NCI-H2196 (cell line): ENCODE results near the gene IL13.
"Not testable (repeated sequence)": the region's sequence is repeated elsewhere in the genome, so short reads cannot be mapped to it uniquely, and the experiment has no call there.

Experiments
- DNase-seq: peaks from one replicate; lab custom pipeline; 2025; ENCODE audit not compliant: unreplicated experiment; lab: John Stamatoyannopoulos, UW

The IL13 gene

DNA sequence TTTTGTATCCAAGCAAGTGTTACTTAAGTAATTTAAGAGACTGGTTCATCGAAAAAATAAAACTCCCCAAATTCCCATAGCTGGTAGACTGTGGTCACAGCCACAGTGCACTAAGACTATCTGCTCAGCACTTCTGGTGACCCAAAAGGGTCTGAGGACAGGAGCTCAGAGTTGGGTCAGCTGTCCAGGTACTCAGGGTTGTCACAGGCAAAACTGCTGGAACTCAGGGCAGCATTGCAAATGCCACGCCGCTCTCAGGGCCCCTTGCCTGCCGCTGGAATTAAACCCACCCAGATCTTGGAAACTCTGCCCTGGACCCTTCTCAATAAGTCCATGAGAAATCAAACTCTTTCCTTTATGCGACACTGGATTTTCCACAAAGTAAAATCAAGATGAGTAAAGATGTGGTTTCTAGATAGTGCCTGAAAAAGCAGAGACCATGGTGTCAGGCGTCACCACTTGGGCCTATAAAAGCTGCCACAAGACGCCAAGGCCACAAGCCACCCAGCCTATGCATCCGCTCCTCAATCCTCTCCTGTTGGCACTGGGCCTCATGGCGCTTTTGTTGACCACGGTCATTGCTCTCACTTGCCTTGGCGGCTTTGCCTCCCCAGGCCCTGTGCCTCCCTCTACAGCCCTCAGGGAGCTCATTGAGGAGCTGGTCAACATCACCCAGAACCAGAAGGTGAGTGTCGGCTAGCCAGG, at the start of gene IL13:
Gene IL13, plus strand, starts transcription at position 498 of the 705 bp plus-strand sequence. Its CDS starts 14 bp downstream, at position 512.
- no peak for DNase-seq

DNA sequence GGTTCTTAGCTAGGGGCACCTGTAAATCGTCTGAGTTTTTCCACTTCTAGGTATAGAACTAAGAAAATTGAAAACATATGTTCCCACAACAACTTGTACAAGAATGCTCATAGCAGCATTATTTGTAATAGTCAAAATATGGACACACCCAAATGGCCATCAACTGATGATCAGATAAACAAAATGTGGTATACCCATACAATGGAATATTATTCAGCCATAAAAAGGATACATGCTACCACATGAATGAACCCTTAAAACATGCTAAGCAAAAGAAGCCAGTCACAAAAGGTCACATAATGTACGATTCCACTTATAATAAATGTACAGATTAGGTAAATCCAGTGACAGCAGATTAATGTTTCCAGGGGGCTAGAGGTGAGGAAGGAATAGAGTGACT, 46.0 kb upstream of the IL13 start:
- DNase-seq, result no peak

DNA sequence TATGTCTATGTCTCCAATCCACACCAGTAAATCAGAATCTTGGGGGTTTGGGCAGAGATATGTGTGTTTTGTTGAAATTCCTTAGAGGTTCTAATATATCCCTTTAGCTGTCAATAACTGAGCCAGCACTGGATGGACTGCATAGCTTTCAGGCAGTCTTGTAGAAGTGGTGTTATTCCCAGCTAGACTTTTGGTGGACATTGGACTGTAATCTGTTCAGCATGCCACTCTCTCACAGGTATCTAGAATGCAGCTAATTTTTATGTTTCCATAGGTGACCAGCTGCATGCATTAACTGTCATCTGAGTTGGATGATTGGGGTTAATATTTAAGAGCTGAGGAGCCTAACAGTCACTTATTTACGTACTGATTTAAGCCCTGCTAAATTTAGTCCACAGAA, 45.1 kb upstream of the IL13 start:
- DNase-seq, result no peak

DNA sequence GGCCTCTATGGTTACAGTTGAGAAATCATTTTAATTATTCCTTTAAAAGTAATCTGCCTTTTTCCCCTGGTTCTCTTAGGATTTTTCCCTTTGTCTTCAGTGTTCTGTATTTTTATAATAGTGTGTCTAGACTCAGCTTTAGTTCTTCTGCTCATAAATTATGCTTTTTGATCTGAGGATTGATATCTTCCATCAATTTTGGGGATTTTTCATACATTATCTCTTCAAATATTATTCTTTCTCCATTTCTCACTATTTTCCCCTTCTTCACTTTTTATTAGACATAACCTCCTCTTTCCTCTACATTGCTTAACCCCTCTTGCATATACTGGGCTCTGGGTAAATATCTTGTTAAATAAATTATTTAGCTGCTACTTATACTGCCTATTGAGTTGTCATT, 36.3 kb upstream of the IL13 start:
- no peak for DNase-seq

DNA sequence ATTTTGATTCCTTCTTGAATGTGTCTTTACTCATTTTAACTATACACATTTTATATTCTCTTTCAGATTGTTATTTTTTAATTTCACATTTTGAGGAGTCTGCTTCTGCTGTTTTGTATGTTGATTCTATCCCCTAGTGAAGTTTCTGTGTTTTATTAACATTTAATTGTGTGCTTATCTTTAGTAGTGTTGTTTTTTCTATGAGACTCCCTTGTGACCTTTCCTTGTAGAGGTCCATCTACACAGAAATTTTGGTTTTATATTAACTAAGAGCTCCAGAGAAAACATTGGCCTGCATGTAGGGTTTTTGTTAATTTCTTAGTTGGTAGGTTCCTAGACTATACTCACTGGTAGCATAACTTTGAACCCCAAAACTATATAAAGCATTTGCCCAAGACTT, 35.4 kb upstream of the IL13 start:
- no peak for DNase-seq

DNA sequence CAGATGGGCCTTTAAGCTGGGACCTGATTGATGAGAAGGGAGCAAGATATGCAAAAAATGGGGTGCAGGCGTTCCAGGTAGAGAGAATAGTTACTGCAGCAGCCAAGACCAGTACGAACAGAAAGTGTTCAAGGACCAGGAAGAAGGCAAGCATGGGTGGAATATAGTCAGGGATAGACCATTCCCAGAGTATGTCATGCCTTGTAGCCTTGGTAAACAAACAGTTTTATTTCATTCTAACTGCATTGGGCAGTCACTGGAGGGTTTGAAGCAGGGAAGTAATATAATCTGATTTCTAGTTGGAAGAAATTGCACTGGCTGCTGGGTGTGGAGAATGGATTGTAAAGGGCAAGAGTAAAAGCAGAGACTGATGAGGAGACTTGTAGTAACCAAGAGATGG, 30.5 kb upstream of the IL13 start:
- no peak for DNase-seq

DNA sequence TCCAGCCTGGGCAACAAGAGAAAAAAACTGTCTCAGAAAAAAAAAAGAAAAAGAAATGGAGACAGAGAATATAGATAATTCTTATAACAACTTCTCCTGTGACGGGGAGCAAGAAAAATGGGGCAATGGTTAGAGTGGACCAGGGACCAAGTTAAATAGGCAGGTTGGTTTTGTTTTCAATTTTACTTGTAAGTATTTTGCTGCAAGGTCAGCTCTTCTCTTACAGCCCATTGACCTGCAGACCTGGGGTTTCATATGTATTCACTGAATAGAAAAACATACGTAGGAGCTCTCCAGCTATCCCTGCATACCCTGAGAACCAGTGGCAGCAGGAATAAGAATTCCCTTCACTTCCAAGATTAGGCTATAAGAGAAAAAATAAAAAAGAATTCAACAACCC, 29.2 kb upstream of the IL13 start:
- no peak for DNase-seq

DNA sequence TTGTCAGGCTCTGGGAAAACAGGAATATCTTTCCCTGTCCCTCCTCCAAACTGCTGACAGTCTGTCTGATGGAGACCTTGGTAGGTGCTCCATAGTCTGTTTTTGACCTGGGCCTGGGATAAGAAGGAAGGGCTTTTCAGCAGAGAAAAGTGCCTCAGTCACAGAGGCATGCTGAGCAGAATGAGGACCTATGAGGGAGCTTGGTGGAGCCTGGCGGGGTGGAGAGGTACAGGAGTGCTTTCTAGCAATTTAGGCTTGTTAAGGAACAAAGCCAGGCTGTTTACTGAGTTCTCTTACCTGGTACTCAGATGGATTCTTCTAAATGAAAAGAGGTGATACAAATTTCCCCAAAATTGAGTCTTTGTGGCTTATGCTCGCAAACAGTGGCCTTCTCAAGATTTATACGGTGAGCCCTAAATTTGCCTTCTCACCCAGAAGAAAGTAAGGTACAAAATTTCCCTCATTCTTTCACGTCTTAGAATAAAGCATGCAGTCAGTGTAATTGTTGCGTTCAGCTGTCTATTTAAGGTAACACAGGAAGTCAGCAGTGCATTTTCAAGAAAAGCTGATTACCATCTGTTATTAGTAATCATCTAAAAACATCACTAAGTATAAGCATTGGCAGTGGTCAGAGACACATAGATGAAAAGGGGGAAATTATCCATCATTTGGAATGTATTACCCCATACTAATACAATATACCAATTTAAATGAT, 28.6 kb upstream of the IL13 start:
- no peak for DNase-seq

DNA sequence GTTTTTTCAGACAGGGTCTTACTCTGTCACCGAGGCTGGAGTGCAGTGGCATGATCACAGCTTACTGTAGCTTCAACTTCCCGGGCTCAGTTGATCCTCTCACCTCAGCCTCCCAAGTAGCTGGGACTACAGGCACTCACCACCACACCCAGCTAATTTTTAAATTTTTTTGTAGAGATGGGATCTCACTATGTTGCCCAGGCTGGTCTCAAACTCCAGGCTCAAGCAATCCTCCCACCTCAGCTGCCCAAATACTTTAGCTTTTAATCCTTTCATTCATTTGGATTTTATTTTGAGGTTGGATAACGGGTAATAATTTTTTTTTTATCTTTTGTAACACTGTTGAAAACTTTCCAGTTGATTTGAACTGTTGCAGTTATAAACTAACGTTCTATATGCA, 24.4 kb upstream of the IL13 start:
- DNase-seq, result not testable (repeated sequence)

DNA sequence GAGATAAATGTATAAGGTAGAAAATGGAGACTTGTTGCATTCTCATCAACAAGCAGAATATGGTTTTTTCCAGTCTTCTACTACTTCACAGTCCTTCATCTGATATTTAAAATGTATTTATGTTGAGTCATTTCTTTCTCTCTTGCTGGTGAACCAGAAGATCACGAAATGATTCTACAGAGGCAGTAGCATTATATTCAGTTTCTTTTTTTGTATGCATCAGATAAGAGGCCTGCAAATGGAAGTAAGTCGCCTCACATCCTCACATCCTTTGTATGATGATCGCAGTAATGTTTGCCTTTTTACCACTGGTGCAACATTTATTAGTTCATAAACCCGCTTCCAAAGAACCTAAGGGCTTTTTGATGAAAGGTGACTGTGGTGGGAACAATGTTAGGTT, 22.1 kb upstream of the IL13 start:
- no peak for DNase-seq

DNA sequence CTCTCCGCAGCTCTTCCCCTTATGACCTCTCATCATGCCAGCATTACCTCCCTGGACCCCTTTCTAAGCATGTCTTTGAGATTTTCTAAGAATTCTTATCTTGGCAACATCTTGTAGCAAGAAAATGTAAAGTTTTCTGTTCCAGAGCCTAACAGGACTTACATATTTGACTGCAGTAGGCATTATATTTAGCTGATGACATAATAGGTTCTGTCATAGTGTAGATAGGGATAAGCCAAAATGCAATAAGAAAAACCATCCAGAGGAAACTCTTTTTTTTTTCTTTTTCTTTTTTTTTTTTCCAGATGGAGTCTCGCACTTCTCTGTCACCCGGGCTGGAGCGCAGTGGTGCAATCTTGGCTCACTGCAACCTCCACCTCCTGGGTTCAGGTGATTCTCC, 20.7 kb upstream of the IL13 start:
- DNase-seq, result no peak

DNA sequence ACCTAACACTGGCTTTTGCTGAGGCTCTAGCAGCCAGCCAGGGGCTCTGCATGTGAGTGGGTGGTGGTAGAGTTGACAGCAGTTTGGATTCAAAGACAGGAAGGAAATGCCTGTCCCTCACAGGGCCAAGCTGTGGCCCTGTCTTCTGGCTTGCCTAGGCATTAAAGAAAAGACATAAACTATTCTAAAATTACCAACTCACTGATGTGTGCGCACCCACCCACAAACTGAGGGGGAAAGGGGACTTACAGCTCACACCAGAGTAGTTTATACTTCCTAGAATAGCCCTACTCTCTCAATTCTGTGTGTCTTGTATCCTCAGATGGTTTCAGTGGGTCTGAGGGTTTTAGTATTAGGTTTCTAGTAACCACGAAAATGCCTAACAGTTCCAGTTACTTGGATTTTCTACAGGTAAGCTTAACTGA, 18.3 kb upstream of the IL13 start:
- no peak for DNase-seq

DNA sequence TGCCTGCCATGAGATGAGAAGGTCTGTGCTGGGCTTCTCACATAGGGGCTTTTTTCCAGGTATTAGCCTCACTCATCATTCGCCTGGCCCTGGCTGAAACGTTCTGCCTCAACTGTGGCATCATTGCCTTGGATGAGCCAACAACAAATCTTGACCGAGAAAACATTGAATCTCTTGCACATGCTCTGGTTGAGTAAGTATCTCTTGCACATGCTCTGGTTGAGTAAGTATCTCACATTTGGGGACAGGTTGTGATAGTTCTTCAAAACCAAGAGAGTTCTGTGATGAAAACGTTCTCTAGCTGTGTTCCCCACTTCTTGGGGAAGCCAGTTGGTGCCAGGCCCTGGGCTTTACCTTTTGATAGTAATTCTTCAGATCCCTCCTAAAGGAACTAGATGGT, 17.4 kb upstream of the IL13 start:
- DNase-seq, result no peak

DNA sequence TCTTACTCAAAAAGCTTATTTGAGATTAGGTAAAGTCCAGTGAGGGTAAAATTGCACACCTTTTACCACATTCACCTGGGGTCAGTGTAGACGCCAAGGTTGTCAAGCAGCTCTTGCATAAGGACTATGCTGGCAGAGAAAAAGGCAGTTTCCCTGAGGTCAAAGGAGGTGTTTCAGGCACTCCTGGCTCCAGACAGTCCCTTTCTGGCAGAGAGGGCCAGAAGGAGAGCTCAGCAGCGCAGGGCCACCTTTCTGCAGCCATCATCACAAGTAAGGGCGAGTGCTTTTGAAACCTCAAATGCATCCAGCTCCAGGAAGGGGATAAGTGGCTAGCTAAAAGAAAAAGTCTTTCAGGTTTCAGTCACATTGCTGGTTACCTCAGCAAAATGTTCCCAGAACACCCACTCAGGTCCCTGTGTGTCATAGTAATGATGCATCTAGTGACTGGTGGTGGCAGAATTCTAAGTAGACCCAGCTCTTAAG, 16.7 kb upstream of the IL13 start:
- no peak for DNase-seq

DNA sequence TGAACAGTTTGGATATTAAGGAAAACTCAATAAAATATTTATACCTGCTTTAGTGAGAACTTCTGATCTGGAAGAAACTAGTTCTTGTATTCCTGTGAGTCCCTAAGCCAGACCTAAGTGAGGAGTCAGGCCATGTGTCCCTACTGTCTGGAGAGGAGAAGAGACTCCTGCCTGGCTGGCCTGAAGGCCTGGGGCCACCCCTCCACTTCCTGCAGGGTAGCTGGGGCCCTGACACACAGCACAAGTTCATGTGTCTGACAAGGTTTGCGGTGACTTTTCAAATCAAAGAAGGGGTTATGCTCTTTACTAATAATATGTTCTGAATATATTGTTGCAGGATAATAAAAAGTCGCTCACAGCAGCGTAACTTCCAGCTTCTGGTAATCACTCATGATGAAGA, 16.1 kb upstream of the IL13 start:
- no peak for DNase-seq

DNA sequence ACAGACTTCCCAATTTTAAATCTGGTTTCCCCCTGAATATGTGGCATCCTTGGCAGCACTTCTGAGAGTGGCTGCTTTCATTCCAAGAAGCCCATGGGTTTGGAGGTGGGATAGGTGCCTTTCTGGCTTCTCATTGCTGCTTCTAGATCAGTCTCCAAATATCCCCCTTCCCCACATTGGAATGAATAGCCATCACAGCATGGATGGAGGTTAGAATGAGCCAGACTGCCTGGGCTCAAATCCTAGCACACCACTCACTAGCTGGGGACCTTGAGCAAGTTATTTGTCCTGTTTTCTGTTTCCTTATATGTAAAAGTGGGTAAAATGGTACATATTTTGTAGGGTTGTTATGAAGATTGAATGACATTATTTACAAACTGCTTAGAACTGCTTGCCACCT, 13.8 kb upstream of the IL13 start:
- no peak for DNase-seq

DNA sequence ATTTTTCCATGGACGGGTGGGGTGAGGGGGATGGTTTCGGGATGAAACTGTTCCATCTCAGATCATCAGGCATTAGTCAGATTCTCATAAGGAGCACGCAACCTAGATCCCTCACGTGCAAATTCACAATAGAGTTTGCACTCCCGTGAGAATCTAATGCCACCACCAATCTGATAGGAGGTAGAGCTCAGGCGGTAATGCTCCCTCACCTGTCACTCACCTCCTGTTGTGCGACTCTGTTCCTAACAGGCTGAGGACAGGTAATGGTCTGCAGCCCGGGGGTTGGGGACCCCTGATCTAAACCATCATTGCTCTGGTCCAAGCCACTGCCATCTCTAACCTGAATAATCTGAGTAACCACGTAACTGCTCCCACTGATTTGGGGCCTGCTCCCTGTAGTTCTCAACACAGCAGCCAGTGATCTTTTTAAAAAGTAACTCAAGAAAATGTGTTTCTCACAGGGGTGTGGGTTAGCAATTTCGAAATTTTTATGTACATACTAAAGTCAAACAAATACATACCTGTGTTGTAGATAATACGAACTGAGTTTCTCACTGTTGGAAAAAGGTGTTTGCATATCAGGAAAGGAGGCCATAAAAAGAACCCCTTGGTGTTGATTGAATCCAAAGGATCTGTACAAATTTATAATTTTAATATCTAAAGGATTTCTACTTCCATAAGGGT, 11.2 kb upstream of the IL13 start:
- DNase-seq, result no peak

DNA sequence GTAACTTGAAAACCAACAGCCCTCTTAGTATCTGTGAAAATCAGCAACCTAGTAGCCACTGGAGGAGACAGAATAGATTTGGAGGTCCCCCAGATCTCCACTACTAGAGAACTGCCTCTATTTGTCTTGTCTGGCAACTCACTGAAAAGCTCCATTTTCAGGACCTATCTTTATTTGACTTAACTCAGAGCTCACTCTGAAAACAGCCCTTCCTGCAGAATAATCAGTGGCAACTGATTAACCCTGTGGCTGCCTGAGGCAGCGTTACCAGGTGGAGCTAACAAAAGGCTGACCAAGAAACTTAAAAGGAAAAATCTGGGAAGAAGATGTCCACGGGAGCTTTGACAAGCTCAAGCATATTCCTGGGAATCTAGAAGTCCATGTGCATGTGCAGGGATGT, 10.5 kb upstream of the IL13 start:
- DNase-seq, result no peak

DNA sequence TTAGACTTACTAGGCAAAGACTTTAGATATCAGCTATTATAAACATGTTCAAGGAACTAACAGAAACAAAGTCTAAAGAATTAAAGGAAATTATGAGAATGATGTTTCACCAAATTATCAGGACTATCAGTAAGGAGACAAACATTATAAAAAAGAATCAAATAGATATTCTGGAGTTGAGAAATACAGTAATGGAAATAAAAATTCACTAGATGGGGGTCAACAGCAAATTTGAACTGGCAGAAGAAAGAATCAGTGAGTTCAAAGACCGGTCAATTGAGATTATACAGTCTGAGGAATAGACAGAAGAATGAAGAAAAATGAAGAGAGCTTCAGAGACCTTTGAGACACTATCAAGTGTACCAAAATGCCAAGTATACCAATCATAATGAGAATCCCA, 9.6 kb upstream of the IL13 start:
- no peak for DNase-seq

DNA sequence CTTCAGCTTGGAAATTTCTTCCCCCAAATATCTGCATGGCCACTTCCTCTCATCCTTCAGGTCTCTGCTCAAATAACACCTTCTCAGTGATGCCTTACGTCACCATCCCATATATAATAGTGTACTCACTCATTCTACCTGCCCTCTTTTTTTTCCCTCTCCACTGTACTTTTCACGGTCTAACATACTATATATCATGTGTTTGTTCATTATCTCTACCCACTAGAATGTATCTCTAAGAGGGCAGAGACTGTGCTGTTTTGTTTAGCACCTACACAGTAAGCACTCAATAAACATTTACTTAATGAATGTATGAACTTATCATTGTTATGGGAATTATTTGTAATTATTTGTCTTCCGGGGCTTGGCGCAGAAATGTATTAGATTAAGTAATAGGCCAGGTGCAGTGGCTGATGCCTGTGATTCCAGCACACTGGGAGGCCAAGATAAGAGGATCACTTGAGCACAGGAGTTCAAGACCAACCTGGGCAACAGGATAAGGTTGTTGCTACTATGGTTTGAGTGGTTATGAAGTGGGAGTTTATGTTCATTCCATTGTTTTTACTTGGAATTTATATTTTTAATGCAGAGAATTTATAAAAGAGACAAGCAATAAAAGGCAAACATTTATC, 6.0 kb upstream of the IL13 start:
- no peak for DNase-seq

DNA sequence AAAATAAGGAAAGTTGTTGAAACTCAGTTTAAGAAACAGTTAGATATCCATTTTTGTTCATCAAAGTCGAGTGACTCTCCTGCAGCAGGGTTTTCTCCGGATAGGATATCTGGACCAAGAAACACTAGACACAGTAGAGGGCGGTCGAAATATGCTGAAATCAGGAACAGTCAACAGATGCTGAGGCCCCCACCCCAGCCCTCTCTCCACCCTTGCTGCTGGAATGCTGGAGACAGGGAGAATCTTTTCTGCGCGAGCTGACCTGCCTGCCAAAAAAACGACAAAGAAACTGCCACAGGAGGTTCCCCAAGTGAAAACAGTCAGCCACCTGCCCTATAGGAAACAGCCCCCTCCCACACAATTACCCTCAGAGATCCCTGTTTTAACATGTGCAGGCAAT, 4.3 kb upstream of the IL13 start:
- no peak for DNase-seq
